CD14-positive monocyte (primary cell): ENCODE measurements around the gene AGAP1. TPM values are rescaled to one million over a fixed set of nuclear protein-coding genes. Genes with fewer than 3 reads are reported as not detected.

Experiments
- DNase-seq, 3 donors: peaks; one replicate each; pipeline ENCODE4 v3.0.0-alpha.2; 2011 to 2022
- H2AFZ ChIP-seq: 2 replicates; pipeline ENCODE4 v1.6.0; 2012; ENCODE audit warnings: mild to moderate bottlenecking, low read depth, low read length, inconsistent platforms; ENCODE audit not compliant: insufficient read depth, poor library complexity, severe bottlenecking
- H3K27ac ChIP-seq, 2 donors: 1 replicate in 1 of 2; 2 replicates in 1 of 2; pipeline ENCODE4 v1.5.1; 2012 to 2013; ENCODE audit warnings: low read length in 2 of 2, control low read depth in 1 of 2, inconsistent platforms in 1 of 2, low read depth in 1 of 2, mild to moderate bottlenecking in 1 of 2
- H3K27me3 ChIP-seq, 2 donors: one replicate each; pipeline versions ENCODE4 v1.6.0 to v1.6.1; 2011 to 2013; ENCODE audit warnings: low read length in 2 of 2; ENCODE audit not compliant: control insufficient read depth in 2 of 2, insufficient read depth in 2 of 2
- H3K36me3 ChIP-seq, 2 donors: replicated peaks in 1 of 2; 1 replicate in 1 of 2; 2 replicates in 1 of 2; pipeline versions ENCODE4 v1.5.1 to v1.6.1; 2012 to 2013; ENCODE audit warnings: low read length in 2 of 2, control low read depth in 1 of 2, inconsistent platforms in 1 of 2, mild to moderate bottlenecking in 1 of 2; ENCODE audit not compliant: insufficient read depth in 2 of 2, control insufficient read depth in 1 of 2
- H3K4me1 ChIP-seq, 2 donors: 1 replicate in 1 of 2; 2 replicates in 1 of 2; pipeline versions ENCODE4 v1.5.1 to v1.6.1; 2012 to 2013; ENCODE audit warnings: low read length in 2 of 2, control low read depth in 1 of 2, inconsistent platforms in 1 of 2, mild to moderate bottlenecking in 1 of 2, moderate library complexity in 1 of 2; ENCODE audit not compliant: insufficient read depth in 2 of 2, control insufficient read depth in 1 of 2
- H3K4me2 ChIP-seq: replicated peaks from 2 replicates; pipeline ENCODE3; 2012; ENCODE audit warnings: low read length, moderate library complexity, mild to moderate bottlenecking; ENCODE audit not compliant: poor library complexity, severe bottlenecking; ENCODE audit errors: extremely low read depth
- H3K4me3 ChIP-seq, 3 experiments: fragments of 200-600 bp in 1 of 3; sonication (generic) in 1 of 3; replicated peaks in 1 of 3; 1 replicate in 2 of 3; 2 replicates in 1 of 3; pipeline ENCODE4 v1.5.1; 2011 to 2013; ENCODE audit warnings: low read length in 3 of 3, mild to moderate bottlenecking in 3 of 3, control low read depth in 2 of 3, low read depth in 2 of 3, inconsistent platforms in 1 of 3, moderate library complexity in 1 of 3
- H3K79me2 ChIP-seq: 2 replicates; pipeline ENCODE4 v1.6.0; 2012; ENCODE audit warnings: mild to moderate bottlenecking, control low read depth, inconsistent platforms, low read length, moderate library complexity; ENCODE audit not compliant: insufficient read depth
- H3K9ac ChIP-seq: 2 replicates; pipeline ENCODE4 v1.6.0; 2017; ENCODE audit warnings: low read length, mild to moderate bottlenecking; ENCODE audit not compliant: insufficient read depth, poor library complexity, severe bottlenecking
- H3K9me3 ChIP-seq, 2 donors: replicated peaks in 1 of 2; 1 replicate in 1 of 2; 2 replicates in 1 of 2; pipeline versions ENCODE4 v1.5.1 to v1.6.1; 2012 to 2013; ENCODE audit warnings: low read length in 2 of 2, control low read depth in 1 of 2; ENCODE audit not compliant: control insufficient read depth in 1 of 2, insufficient read depth in 1 of 2
- H4K20me1 ChIP-seq: 2 replicates; pipeline ENCODE4 v1.6.0; 2012; ENCODE audit warnings: mild to moderate bottlenecking, low read length, control low read depth, moderate library complexity; ENCODE audit not compliant: insufficient read depth
- H3K27ac Mint-ChIP-seq, 7 donors: one replicate each; pipeline ENCODE4 v1.8.0; 2020; ENCODE audit warnings: mild to moderate bottlenecking in 7 of 7, mixed read lengths in 7 of 7, moderate library complexity in 6 of 7, inconsistent platforms in 2 of 7
- H3K27me3 Mint-ChIP-seq, 3 donors: one replicate each; pipeline ENCODE4 v1.8.0; 2021 to 2022; ENCODE audit warnings: low read depth in 3 of 3, mild to moderate bottlenecking in 3 of 3, mixed read lengths in 3 of 3, moderate library complexity in 3 of 3, inconsistent platforms in 1 of 3
- H3K36me3 Mint-ChIP-seq, 2 donors: one replicate each; pipeline ENCODE4 v1.8.0; 2020; ENCODE audit warnings: mixed read lengths in 2 of 2, inconsistent platforms in 1 of 2, mild to moderate bottlenecking in 1 of 2
- H3K4me1 Mint-ChIP-seq: one replicate; pipeline ENCODE4 v1.8.0; 2020; ENCODE audit warnings: mild to moderate bottlenecking, mixed read lengths
- H3K4me3 Mint-ChIP-seq, 2 donors: one replicate each; pipeline ENCODE4 v1.8.0; 2020; ENCODE audit warnings: mild to moderate bottlenecking in 2 of 2, mixed read lengths in 2 of 2, moderate library complexity in 1 of 2
- H3K9me3 Mint-ChIP-seq, 7 donors: one replicate each; pipeline ENCODE4 v1.8.0; 2020 to 2022; ENCODE audit warnings: mixed read lengths in 7 of 7, mild to moderate bottlenecking in 6 of 7, moderate library complexity in 6 of 7, inconsistent platforms in 2 of 7
- WGBS: methylation state at CpG from one replicate; pipeline ENCODE4 v1.1.5; 2013; ENCODE audit warnings: missing lambda C conversion rate; ENCODE audit not compliant: insufficient coverage; 5-methylcytosine and 5-hydroxymethylcytosine counted together
- intact Hi-C, 2 donors: fragments of 100-400 bp; cut with micrococcal nuclease; formaldehyde crosslinking; loops; one replicate each; pipeline versions ENCODE4 v1.15.0 to v1.15.1; 2023
- polyA plus RNA-seq, 3 donors: library from polyadenylated mRNA; depleted of rRNA in 1 of 3; unstranded in 2 of 3; stranded (reverse) in 1 of 3; fragments of 300-500 nt in 2 of 3; fragments of >200 nt in 1 of 3; fragmentation: Illumina TruSeq in 2 of 3; gene quantifications; 1 replicate in 2 of 3; 2 replicates in 1 of 3; pipeline ENCODE4 v1.2.3, GENCODE V29; 2012 to 2021
- TF ChIP-seq, protein P1 (sequence below): fragments of 200-600 bp; IDR thresholded peaks from one replicate; pipeline ENCODE4 v1.8.0; 2022; ENCODE audit warnings: antibody characterized with exemption, mild to moderate bottlenecking

The AGAP1 gene
- polyA plus RNA-seq, 3 donors: 0.12 TPM; not detected in 2

DNA sequence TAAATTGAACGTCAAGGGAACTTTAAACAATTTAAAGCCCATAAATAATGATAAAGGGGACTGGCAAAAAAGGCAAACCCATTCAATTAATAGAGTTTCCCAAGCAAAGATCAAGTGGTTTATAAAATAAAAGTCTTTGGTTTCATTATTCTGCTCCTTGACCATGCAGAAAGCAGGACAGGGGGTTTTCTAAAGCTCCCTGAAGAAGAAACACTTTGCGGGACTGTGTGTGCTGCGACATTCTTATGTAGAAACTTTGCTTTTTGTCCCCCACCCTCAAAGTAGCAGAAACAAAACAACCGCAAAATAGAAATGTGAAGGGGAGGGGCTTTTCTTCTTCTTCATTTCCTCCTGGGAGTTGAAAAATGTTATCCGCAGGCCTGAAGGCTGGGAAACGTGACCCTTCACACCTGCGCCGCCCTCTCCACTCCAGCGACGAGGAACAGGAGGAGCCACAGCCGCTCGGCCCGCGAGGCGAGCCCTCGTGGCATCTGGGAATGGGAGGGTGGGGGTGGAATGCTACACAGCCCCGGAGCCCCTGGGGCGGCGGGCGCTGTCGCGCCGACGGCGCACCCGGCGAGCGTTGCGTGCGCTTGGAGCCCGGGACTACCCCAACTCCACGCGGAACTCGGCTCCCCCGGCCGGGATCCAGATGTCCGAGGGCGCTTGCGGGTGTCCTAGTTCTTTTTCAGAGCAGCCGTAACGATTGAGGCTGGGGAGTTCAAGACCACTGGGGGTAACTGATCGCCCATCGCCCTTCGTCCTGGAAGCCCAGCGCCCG is 678.6 kb downstream of the AGAP1 start:
- H3K9ac ChIP-seq: no peak overlapping the region
- intact Hi-C loops: no loop called here
- H3K27me3 ChIP-seq: peaks cover 83 to 90% of the 10 kb centered on the region in 2 donors
- no peak overlapping the region for H3K27ac ChIP-seq
- Mint-ChIP-seq H3K27me3 (peaks cover 77 to 95% (median 85%) of the 10 kb centered on the region in 3 donors), H3K4me1 (no peaks in the 10 kb centered on the region), H3K4me3 (peak overlapping the region in 1 of 2 donors; percentile 63), H3K9me3 (peaks cover 0 to 29% (median 15%) of the 10 kb centered on the region in 7 donors), H3K36me3 (peaks cover 0 to 6% of the 10 kb centered on the region in 2 donors), H3K27ac (no peak overlapping the region)
- DNase-seq: no peak
- no peaks in the 10 kb centered on the region for H4K20me1 ChIP-seq
- no peaks in the 10 kb centered on the region for H3K36me3 ChIP-seq
- TF ChIP-seq, protein P1, sequence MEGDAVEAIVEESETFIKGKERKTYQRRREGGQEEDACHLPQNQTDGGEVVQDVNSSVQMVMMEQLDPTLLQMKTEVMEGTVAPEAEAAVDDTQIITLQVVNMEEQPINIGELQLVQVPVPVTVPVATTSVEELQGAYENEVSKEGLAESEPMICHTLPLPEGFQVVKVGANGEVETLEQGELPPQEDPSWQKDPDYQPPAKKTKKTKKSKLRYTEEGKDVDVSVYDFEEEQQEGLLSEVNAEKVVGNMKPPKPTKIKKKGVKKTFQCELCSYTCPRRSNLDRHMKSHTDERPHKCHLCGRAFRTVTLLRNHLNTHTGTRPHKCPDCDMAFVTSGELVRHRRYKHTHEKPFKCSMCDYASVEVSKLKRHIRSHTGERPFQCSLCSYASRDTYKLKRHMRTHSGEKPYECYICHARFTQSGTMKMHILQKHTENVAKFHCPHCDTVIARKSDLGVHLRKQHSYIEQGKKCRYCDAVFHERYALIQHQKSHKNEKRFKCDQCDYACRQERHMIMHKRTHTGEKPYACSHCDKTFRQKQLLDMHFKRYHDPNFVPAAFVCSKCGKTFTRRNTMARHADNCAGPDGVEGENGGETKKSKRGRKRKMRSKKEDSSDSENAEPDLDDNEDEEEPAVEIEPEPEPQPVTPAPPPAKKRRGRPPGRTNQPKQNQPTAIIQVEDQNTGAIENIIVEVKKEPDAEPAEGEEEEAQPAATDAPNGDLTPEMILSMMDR: no peak
- H2AFZ ChIP-seq: no peak overlapping the region
- no peak overlapping the region for H3K4me3 ChIP-seq
- H3K79me2 ChIP-seq: no peaks in the 10 kb centered on the region
- no peak overlapping the region for H3K4me2 ChIP-seq
- WGBS: 1% methylated on average over 30 of the region's 46 CpGs
- peaks cover under 1 to 70% of the 10 kb centered on the region in 2 donors for H3K9me3 ChIP-seq
- H3K4me1 ChIP-seq: no peaks in the 10 kb centered on the region

DNA sequence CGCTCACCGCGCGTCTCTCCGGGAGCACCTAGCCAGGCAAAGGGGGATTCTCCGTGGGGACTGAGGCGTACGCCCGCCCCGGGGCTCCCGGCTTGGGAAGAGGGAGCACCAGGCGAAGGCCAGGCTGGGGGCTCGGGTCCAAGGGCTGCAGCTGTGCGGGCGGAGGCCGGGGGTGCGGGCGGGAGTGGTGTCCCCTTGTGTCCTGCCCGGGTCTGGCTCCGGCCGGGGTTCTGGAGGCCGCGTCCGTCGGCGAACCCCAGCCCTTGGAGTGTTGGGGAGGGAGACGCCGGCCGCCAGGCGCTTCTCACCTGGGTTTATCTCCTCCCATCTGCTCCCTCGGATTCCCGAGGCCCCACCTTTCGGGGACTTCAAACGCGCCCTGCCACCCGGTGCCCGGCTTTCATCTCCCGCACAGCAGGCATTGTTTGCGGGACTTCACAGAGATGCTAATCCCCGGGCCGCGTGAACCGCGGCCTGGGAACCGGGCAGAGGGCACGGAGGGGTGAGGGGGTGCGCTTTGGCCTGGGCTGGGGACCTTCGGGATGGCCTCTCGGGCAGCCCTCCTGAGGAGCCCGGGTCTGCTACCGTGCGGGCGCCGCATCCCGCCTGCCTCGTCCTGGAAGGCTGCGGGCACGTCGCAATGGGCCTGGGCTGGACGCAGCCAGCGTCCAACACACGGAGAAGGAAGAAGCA is 679.3 kb downstream of the AGAP1 start:
- TF ChIP-seq, protein P1: no peak
- peaks cover 0 to 6% of the 10 kb centered on the region in 2 donors for H3K36me3 Mint-ChIP-seq
- Histone ChIP-seq H3K9ac (no peak overlapping the region), H3K9me3 (peaks cover 3 to 77% of the 10 kb centered on the region in 2 donors), H4K20me1 (no peaks in the 10 kb centered on the region), H3K4me3 (no peak overlapping the region), H3K27me3 (peaks cover 90 to 98% of the 10 kb centered on the region in 2 donors), H3K79me2 (no peaks in the 10 kb centered on the region), H3K27ac (no peak overlapping the region), H3K4me2 (no peak overlapping the region), H3K4me1 (no peaks in the 10 kb centered on the region), H3K36me3 (no peaks in the 10 kb centered on the region), H2AFZ (no peak overlapping the region)
- peaks cover 0 to 36% (median 22%) of the 10 kb centered on the region in 7 donors for H3K9me3 Mint-ChIP-seq
- intact Hi-C loops: no loop called here
- H3K4me1 Mint-ChIP-seq: no peaks in the 10 kb centered on the region
- peaks cover 81 to 99% (median 89%) of the 10 kb centered on the region in 3 donors for H3K27me3 Mint-ChIP-seq
- H3K4me3 Mint-ChIP-seq: peak overlapping the region in 1 of 2 donors; percentile 62
- DNase-seq: no peak
- H3K27ac Mint-ChIP-seq: no peak overlapping the region
- 8% methylated on average over 50 of the region's 62 CpGs for WGBS
